ENCODE measurements around the gene LRMDA. TPM values are rescaled to one million over a fixed set of nuclear protein-coding genes. Genes with fewer than 3 reads are reported as not detected.

LRMDA gene
- total and polyA plus RNA-seq, 10 of the 15 experiments (the other 5 are each of a cell fraction or from before 2014, with no cell fraction given): 0.07 to 0.54 (median 0.29) TPM; not detected in 4

DNA sequence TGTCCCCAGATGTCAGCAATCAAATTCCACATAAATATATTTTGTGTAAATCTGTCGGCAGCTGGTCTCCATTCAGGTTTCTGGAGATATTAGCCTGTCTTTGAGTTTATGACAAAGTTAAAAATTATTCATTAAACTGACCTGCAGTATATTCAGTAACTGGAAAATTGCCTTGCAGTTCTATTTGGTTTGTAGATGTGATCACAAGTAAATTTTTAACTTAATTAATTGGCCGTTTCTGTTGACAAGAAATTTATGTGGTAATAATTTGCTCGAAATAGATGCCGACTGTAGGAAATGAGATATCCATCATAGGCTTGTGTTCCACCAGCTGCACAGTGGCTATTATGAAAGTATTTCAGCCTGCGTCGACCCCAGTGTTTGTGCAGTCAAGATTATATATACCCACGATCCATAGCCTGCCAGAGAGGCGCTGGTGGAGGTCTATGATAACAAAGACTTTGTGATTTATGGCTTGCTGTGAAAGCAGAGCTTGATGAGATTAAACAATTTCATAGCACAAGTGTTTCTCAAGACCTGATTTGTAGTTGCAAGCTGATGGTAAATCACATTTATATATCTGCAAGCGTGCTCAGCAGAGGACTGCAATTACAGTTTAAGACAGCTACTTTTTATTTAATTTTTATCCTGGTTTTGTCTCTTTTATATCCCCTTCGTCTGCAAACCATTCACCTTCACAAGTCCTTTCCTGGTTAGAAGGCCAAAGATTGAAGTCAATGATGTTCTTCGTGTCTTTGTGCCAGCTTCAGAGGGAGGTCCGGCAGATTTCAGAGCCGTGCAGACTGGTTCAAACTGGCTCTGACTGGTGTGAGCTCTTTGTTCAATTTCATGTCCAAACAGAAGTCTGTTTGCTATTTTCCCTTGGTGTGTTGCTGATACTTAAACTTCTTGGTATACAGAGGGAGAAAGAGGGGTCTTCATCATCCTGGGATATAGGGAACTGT, 850.9 kb downstream of the LRMDA start:
- ChIA-PET POLR2A (no interaction called here), RAD21 (ENCODE audit: unreplicated experiment) (interaction anchor here (0.9 kb wide), 1 partner anchor 21 kb away, joined by 3 read pairs; no protein-coding TSS in a partner anchor), CTCF (interaction anchor here (1.2 to 1.3 kb wide), 2 partner anchors 15 to 21 kb away, joined by 3 to 5 read pairs; no protein-coding TSS in a partner anchor), SMC1A (ENCODE audit: uncharacterized antibody, unreplicated experiment) (interaction anchor here (0.7 to 1.0 kb wide), 2 partner anchors 11 to 16 kb away, joined by 3 read pairs; no protein-coding TSS in a partner anchor)
- BruUV-seq (replicated peaks): no TSS peak
- Histone ChIP-seq H3K36me3 (ENCODE audit: control insufficient read depth in 2 of 2, insufficient read depth in 2 of 2, low read length in 1 of 2) (no peaks in the 10 kb centered on the region), H3K27me3 (replicated peaks in 1 of 2; ENCODE audit: control insufficient read depth in 2 of 2, insufficient read depth in 2 of 2, low read length in 1 of 2) (no peaks in the 10 kb centered on the region), H3K4me3 (no peak overlapping the region), H3K4me1 (ENCODE audit: control insufficient read depth, insufficient read depth, low read length) (no peaks in the 10 kb centered on the region), H3K9ac (ENCODE audit: control insufficient read depth, insufficient read depth, low read length) (no peak overlapping the region), H3K4me2 (ENCODE audit: control insufficient read depth, insufficient read depth) (no peak overlapping the region), H3K9me3 (replicated peaks; ENCODE audit: control insufficient read depth, insufficient read depth, low read length) (no peaks in the 10 kb centered on the region), H3K79me2 (ENCODE audit: control insufficient read depth, insufficient read depth, low read length) (no peaks in the 10 kb centered on the region), H4K20me1 (ENCODE audit: control insufficient read depth, insufficient read depth) (no peaks in the 10 kb centered on the region), H2AFZ (ENCODE audit: control insufficient read depth, low read depth, low read length) (no peak overlapping the region), H3K27ac (ENCODE audit: control insufficient read depth, insufficient read depth) (no peak overlapping the region)
- ATAC-seq: no peak
- intact Hi-C loops (cut with micrococcal nuclease; ENCODE audit: unreplicated experiment) (no loop called here), in situ Hi-C loops (cut with MboI) (no loop called here)
- FAIRE-seq: no peak
- no peak for TF ChIP-seq TBL1XR1 (IDR thresholded peaks at IDR 0.05; ENCODE audit: low read depth, low read length)
- TF ChIP-seq, protein P1, sequence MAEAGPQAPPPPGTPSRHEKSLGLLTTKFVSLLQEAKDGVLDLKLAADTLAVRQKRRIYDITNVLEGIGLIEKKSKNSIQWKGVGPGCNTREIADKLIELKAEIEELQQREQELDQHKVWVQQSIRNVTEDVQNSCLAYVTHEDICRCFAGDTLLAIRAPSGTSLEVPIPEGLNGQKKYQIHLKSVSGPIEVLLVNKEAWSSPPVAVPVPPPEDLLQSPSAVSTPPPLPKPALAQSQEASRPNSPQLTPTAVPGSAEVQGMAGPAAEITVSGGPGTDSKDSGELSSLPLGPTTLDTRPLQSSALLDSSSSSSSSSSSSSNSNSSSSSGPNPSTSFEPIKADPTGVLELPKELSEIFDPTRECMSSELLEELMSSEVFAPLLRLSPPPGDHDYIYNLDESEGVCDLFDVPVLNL (IDR thresholded peaks at IDR 0.05; ENCODE audit: low read depth, low read length): no peak
- TF ChIP-seq MTA2 (IDR thresholded peaks at IDR 0.05; ENCODE audit: low read depth): no peak
- no peak for TF ChIP-seq KAT2A (conservative IDR thresholded peaks at IDR 0.05; ENCODE audit: control insufficient read depth, low read depth, low read length)
- TF ChIP-seq YBX1 (IDR thresholded peaks at IDR 0.05): no peak
- TF ChIP-seq BHLHE40 (IDR thresholded peaks at IDR 0.05; ENCODE audit: borderline replicate concordance in 1 of 2, low read depth in 2 of 2, low read length in 1 of 2): no peak
- no peak for TF ChIP-seq TAF1 (IDR thresholded peaks at IDR 0.05; ENCODE audit: borderline replicate concordance, low read depth, low read length)
- TF ChIP-seq MYB (IDR thresholded peaks at IDR 0.05; ENCODE audit: borderline replicate concordance, low read depth, low read length): no peak
- no peak for TF ChIP-seq LARP7 (IDR thresholded peaks at IDR 0.05)
- TF ChIP-seq JUND (IDR thresholded peaks at IDR 0.05; ENCODE audit: low read depth, low read length): no peak
- TF ChIP-seq IRF4 (IDR thresholded peaks at IDR 0.05; ENCODE audit: low read depth, low read length): no peak
- TF ChIP-seq KLF5 (IDR thresholded peaks at IDR 0.05; ENCODE audit: partially characterized antibody): no peak
- no peak for TF ChIP-seq ZNF384 (IDR thresholded peaks at IDR 0.05; ENCODE audit: borderline replicate concordance, low read depth, low read length)
- DNase-seq (ENCODE audit: low read depth, low spot score): no peak
- WGBS (ENCODE audit: insufficient coverage, insufficient replicate concordance, low lambda C conversion rate, missing lambda C conversion rate): 15% methylated on average over 13 of the region's 13 CpGs

All from GM12878 (cell line).